Mesendoderm (in vitro differentiated cells): ENCODE results near the gene NDFIP1.

Source experiments
- DNase-seq: peaks from one replicate; pipeline ENCODE4 v3.0.0; 2013
- H2AK5ac ChIP-seq: 2 replicates; pipeline ENCODE4 v1.6.1; 2013; ENCODE audit warnings: low read length, inconsistent platforms
- H2BK120ac ChIP-seq: 2 replicates; pipeline ENCODE4 v1.6.1; 2013; ENCODE audit warnings: low read depth, mild to moderate bottlenecking, low read length, moderate library complexity, mixed read lengths
- H2BK15ac ChIP-seq: replicated peaks from 2 replicates; pipeline ENCODE4 v1.6.1; 2013; ENCODE audit warnings: low read depth, mild to moderate bottlenecking, moderate library complexity
- H2BK5ac ChIP-seq: 2 replicates; pipeline ENCODE4 v1.6.1; 2013; ENCODE audit warnings: low read length, inconsistent platforms
- H3K18ac ChIP-seq: 2 replicates; pipeline ENCODE4 v1.6.1; 2013; ENCODE audit warnings: mild to moderate bottlenecking, low read length, mixed read lengths
- H3K23ac ChIP-seq: one replicate; pipeline ENCODE4 v1.6.1; 2013; ENCODE audit warnings: low read length
- H3K27ac ChIP-seq: 2 replicates; pipeline ENCODE4 v1.5.1; 2013; ENCODE audit warnings: low read depth, mild to moderate bottlenecking, inconsistent platforms, low read length, moderate library complexity
- H3K27me3 ChIP-seq: 2 replicates; pipeline ENCODE4 v1.6.1; 2013; ENCODE audit warnings: low read length, control low read depth, mild to moderate bottlenecking, inconsistent platforms; ENCODE audit not compliant: insufficient read depth, poor library complexity
- H3K36me3 ChIP-seq: 2 replicates; pipeline ENCODE4 v1.6.1; 2013; ENCODE audit warnings: low read length, inconsistent platforms; ENCODE audit not compliant: control insufficient read depth, insufficient read depth
- H3K4ac ChIP-seq: one replicate; pipeline ENCODE4 v1.6.1; 2013; ENCODE audit warnings: low read depth, mild to moderate bottlenecking, low read length, moderate library complexity
- H3K4me1 ChIP-seq: 2 replicates; pipeline ENCODE4 v1.6.1; 2013; ENCODE audit warnings: low read depth, low read length, inconsistent platforms; ENCODE audit not compliant: control insufficient read depth
- H3K4me2 ChIP-seq: 2 replicates; pipeline ENCODE4 v1.6.1; 2013; ENCODE audit warnings: low read length
- H3K4me3 ChIP-seq: 2 replicates; pipeline ENCODE4 v1.5.1; 2013; ENCODE audit warnings: mild to moderate bottlenecking, low read length
- H3K56ac ChIP-seq: one replicate; pipeline ENCODE4 v1.6.1; 2013; ENCODE audit warnings: low read length
- H3K79me1 ChIP-seq: 2 replicates; pipeline ENCODE4 v1.6.1; 2013; ENCODE audit warnings: low read length, inconsistent platforms
- H3K79me2 ChIP-seq: 2 replicates; pipeline ENCODE4 v1.6.1; 2013; ENCODE audit warnings: mild to moderate bottlenecking, low read length; ENCODE audit not compliant: control insufficient read depth, insufficient read depth
- H3K9ac ChIP-seq: 2 replicates; pipeline ENCODE4 v1.6.1; 2013; ENCODE audit warnings: low read length, inconsistent platforms
- H4K5ac ChIP-seq: one replicate; pipeline ENCODE4 v1.6.1; 2013; ENCODE audit warnings: low read length
- H4K8ac ChIP-seq: one replicate; pipeline ENCODE4 v1.6.1; 2013; ENCODE audit warnings: low read depth, mild to moderate bottlenecking, control low read depth, low read length, moderate library complexity
- WGBS: extraction: QIAGEN DNeasy Blood & Tissue Kit; methylation state at CpG from one replicate; pipeline ENCODE4 v1.1.7; 2013; ENCODE audit warnings: low lambda C conversion rate, missing lambda C conversion rate; ENCODE audit not compliant: insufficient coverage; ENCODE audit errors: extremely low coverage; 5-methylcytosine and 5-hydroxymethylcytosine counted together

The NDFIP1 gene

GRCh38 chr5:142199388-142199787 lies 90.8 kb downstream of the NDFIP1 start:
- H4K5ac ChIP-seq: no peak overlapping the region
- H4K8ac ChIP-seq: no peak overlapping the region
- H3K4ac ChIP-seq: no peak overlapping the region
- no peak overlapping the region for H3K4me3 ChIP-seq
- no peaks in the 10 kb centered on the region for H3K79me1 ChIP-seq
- WGBS: no CpG with 5 or more reads among the region's 8 CpGs
- no peak overlapping the region for H2BK120ac ChIP-seq
- H2AK5ac ChIP-seq: no peak overlapping the region
- H3K79me2 ChIP-seq: no peaks in the 10 kb centered on the region
- no peak overlapping the region for H3K9ac ChIP-seq
- no peak overlapping the region for H3K23ac ChIP-seq
- H3K4me1 ChIP-seq: peaks cover 4% of the 10 kb centered on the region
- H3K4me2 ChIP-seq: no peak overlapping the region
- H3K56ac ChIP-seq: no peak overlapping the region
- no peaks in the 10 kb centered on the region for H3K27me3 ChIP-seq
- H2BK15ac ChIP-seq: no peak overlapping the region
- H3K27ac ChIP-seq: no peak overlapping the region
- H3K36me3 ChIP-seq: no peaks in the 10 kb centered on the region
- no peak for DNase-seq
- H3K18ac ChIP-seq: no peak overlapping the region
- no peak overlapping the region for H2BK5ac ChIP-seq

GRCh38 chr5:142200387-142200786 lies 91.8 kb downstream of the NDFIP1 start:
- H2BK5ac ChIP-seq: no peak overlapping the region
- H4K5ac ChIP-seq: no peak overlapping the region
- no peak overlapping the region for H3K27ac ChIP-seq
- H3K56ac ChIP-seq: peak overlapping the region; percentile 22
- no peaks in the 10 kb centered on the region for H3K36me3 ChIP-seq
- no peaks in the 10 kb centered on the region for H3K79me2 ChIP-seq
- H3K79me1 ChIP-seq: no peaks in the 10 kb centered on the region
- H4K8ac ChIP-seq: no peak overlapping the region
- H3K4me3 ChIP-seq: no peak overlapping the region
- H3K9ac ChIP-seq: no peak overlapping the region
- peak overlapping the region; percentile 6 for H2AK5ac ChIP-seq
- H3K4ac ChIP-seq: no peak overlapping the region
- no peak overlapping the region for H3K18ac ChIP-seq
- no peak overlapping the region for H2BK120ac ChIP-seq
- H3K4me2 ChIP-seq: no peak overlapping the region
- H3K4me1 ChIP-seq: peaks cover 4% of the 10 kb centered on the region
- H3K27me3 ChIP-seq: no peaks in the 10 kb centered on the region
- H3K23ac ChIP-seq: no peak overlapping the region
- no peak for DNase-seq
- no peak overlapping the region for H2BK15ac ChIP-seq
- no CpG with 5 or more reads among the region's 6 CpGs for WGBS

- no peaks in the 10 kb centered on the region for H3K27me3 ChIP-seq
- no peak overlapping the region for H2BK15ac ChIP-seq
- H3K18ac ChIP-seq: no peak overlapping the region
- H3K79me1 ChIP-seq: no peaks in the 10 kb centered on the region
- no peak overlapping the region for H3K4ac ChIP-seq
- no peak overlapping the region for H3K4me2 ChIP-seq
- no peak overlapping the region for H2BK5ac ChIP-seq
- H3K36me3 ChIP-seq: no peaks in the 10 kb centered on the region
- no peak overlapping the region for H2BK120ac ChIP-seq
- no peak overlapping the region for H3K9ac ChIP-seq
- no peak overlapping the region for H4K8ac ChIP-seq
- no peak overlapping the region for H3K23ac ChIP-seq
- WGBS: no CpG with 5 or more reads among the region's 3 CpGs
- no peaks in the 10 kb centered on the region for H3K79me2 ChIP-seq
- no peak overlapping the region for H3K56ac ChIP-seq
- H2AK5ac ChIP-seq: no peak overlapping the region
- DNase-seq: no peak
- no peak overlapping the region for H3K27ac ChIP-seq
- H4K5ac ChIP-seq: no peak overlapping the region
- H3K4me3 ChIP-seq: no peak overlapping the region
- peaks cover 4% of the 10 kb centered on the region for H3K4me1 ChIP-seq
Measured at GRCh38 chr5:142201471-142201887, 92.9 kb downstream of the NDFIP1 start.

GRCh38 chr5:142202282-142202681 lies 93.7 kb downstream of the NDFIP1 start:
- Histone ChIP-seq H3K18ac (no peak overlapping the region), H3K79me1 (no peaks in the 10 kb centered on the region), H4K8ac (no peak overlapping the region), H3K23ac (no peak overlapping the region), H2AK5ac (no peak overlapping the region), H3K79me2 (no peaks in the 10 kb centered on the region), H3K4ac (no peak overlapping the region), H3K9ac (no peak overlapping the region), H3K4me3 (no peak overlapping the region), H3K36me3 (no peaks in the 10 kb centered on the region), H3K27me3 (no peaks in the 10 kb centered on the region), H3K4me2 (no peak overlapping the region), H2BK120ac (no peak overlapping the region), H2BK15ac (no peak overlapping the region), H2BK5ac (no peak overlapping the region), H3K27ac (no peak overlapping the region), H4K5ac (no peak overlapping the region), H3K56ac (no peak overlapping the region), H3K4me1 (peaks cover 2% of the 10 kb centered on the region)
- WGBS: no CpG with 5 or more reads among the region's 1 CpG
- no peak for DNase-seq
